ENCODE results near the gene TBC1D4. TPM values are rescaled to one million over a fixed set of nuclear protein-coding genes. Genes with fewer than 3 reads are reported as not detected.
"Not testable (repeated sequence)": the region's sequence is repeated elsewhere in the genome, so short reads cannot be mapped to it uniquely, and the experiment has no call there.

Gene TBC1D4
- total RNA-seq, 4 donors from 2014 or later: 38.5 to 53.0 (median 44.1) TPM

DNA sequence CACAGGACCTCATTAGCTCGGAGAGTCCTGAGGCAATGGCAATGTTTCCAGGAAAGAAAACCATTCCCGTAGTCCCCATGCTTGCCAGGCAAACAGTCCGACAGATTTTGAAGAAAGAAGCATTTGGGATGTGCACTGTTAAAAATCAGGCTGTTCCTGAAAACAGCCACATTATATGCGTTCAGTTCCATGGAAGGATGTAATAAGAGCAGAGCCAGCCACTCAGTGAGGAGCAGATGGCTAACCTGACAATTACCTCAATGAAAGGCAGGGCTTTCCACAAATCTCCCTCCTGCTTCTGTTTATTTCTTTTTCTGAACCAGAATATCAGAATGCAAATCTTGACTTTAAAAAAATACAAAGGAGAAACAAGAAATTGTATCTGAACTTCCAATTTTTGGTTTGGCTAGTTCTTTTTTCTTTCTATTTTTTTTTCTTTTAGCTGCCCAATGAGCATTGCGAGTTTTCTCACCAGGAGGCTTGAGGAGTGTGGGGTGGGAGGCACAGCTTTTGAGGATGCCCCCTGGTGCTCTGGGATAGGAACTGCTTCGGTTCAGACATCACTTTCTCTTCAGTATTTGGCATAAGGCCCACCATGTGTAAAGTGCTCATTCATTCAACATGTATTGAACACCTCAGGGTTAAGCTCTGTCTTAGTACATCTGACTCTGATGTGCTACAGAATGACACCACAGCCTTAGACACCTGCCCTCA is 124.2 kb downstream of the TBC1D4 start:
- TF ChIP-seq, protein P1, sequence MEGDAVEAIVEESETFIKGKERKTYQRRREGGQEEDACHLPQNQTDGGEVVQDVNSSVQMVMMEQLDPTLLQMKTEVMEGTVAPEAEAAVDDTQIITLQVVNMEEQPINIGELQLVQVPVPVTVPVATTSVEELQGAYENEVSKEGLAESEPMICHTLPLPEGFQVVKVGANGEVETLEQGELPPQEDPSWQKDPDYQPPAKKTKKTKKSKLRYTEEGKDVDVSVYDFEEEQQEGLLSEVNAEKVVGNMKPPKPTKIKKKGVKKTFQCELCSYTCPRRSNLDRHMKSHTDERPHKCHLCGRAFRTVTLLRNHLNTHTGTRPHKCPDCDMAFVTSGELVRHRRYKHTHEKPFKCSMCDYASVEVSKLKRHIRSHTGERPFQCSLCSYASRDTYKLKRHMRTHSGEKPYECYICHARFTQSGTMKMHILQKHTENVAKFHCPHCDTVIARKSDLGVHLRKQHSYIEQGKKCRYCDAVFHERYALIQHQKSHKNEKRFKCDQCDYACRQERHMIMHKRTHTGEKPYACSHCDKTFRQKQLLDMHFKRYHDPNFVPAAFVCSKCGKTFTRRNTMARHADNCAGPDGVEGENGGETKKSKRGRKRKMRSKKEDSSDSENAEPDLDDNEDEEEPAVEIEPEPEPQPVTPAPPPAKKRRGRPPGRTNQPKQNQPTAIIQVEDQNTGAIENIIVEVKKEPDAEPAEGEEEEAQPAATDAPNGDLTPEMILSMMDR (IDR thresholded peaks at IDR 0.05): no peak
- TF ChIP-seq POLR2A (IDR thresholded peaks at IDR 0.05): no peak
- H3K4me3 ChIP-seq (ENCODE audit: low read depth, poor library complexity, severe bottlenecking): no peak overlapping the region
- intact Hi-C loops (cut with DNase I; ENCODE audit: low total_unique reads): no loop called here
- 80% methylated on average over 6 of the region's 6 CpGs for WGBS, 2 donors
- DNase-seq (ENCODE audit: low spot score in 2 of 2): no peak

- intact Hi-C loops (cut with DNase I; ENCODE audit: low total_unique reads): no loop called here
- no peak for DNase-seq (ENCODE audit: low spot score in 2 of 2)
- WGBS, 2 donors: 87 to 91% methylated on average over 3 of the region's 3 CpGs
- H3K4me3 ChIP-seq (ENCODE audit: low read depth, poor library complexity, severe bottlenecking): no peak overlapping the region
- TF ChIP-seq POLR2A (IDR thresholded peaks at IDR 0.05): no peak
Observed at GRCh38 chr13:75356421-75356820, 125.5 kb downstream of the TBC1D4 start.

DNA sequence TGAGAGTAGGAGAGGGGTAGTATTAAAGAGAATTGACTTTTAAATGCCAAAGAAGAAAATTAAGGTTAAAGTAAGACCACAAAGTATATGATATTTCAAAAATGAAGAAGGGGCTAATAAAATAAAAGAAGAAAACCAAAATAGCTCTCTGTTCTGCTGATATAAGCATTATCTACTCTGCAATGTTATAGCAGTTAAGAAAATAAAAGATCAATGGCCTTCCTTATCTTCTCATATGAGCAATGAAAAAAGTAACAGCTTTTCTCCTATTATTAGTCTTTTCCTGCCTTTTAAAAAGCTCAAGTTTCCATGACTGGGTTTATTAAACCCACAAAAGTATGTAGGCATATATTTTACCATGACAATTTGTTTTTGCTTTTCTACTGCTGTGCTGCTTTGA is 126.4 kb downstream of the TBC1D4 start:
- no peak for TF ChIP-seq POLR2A (IDR thresholded peaks at IDR 0.05)
- TF ChIP-seq, protein P1 (IDR thresholded peaks at IDR 0.05): no peak
- DNase-seq (ENCODE audit: low spot score in 2 of 2): no peak
- H3K4me3 ChIP-seq (ENCODE audit: low read depth, poor library complexity, severe bottlenecking): no peak overlapping the region
- intact Hi-C loops (cut with DNase I; ENCODE audit: low total_unique reads): no loop called here

GRCh38 chr13:75353781-75354193 is 128.2 kb downstream of the TBC1D4 start:
- no peak for DNase-seq (ENCODE audit: low spot score in 2 of 2)
- no peak for TF ChIP-seq POLR2A (IDR thresholded peaks at IDR 0.05)
- TF ChIP-seq, protein P1 (IDR thresholded peaks at IDR 0.05): no peak
- intact Hi-C loops (cut with DNase I; ENCODE audit: low total_unique reads): no loop called here
- H3K4me3 ChIP-seq (ENCODE audit: low read depth, poor library complexity, severe bottlenecking): no peak overlapping the region
- 86 to 88% methylated on average over 6 of the region's 6 CpGs for WGBS, 2 donors

GRCh38 chr13:75352641-75353327 is 129.2 kb downstream of the TBC1D4 start:
- DNase-seq (ENCODE audit: low spot score in 2 of 2): no peak
- no peak overlapping the region for H3K4me3 ChIP-seq (ENCODE audit: low read depth, poor library complexity, severe bottlenecking)
- no peak for TF ChIP-seq POLR2A (IDR thresholded peaks at IDR 0.05)
- TF ChIP-seq, protein P1 (IDR thresholded peaks at IDR 0.05): no peak
- intact Hi-C loops (cut with DNase I; ENCODE audit: low total_unique reads): no loop called here
- 83 to 85% methylated on average over 3 of the region's 3 CpGs for WGBS, 2 donors

- DNase-seq (ENCODE audit: low spot score in 2 of 2); H3K4me3 ChIP-seq (ENCODE audit: low read depth, poor library complexity, severe bottlenecking); intact Hi-C loops (cut with DNase I; ENCODE audit: low total_unique reads): not testable (repeated sequence)
- 94 to 98% methylated on average over 3 of the region's 3 CpGs for WGBS, 2 donors
Observed at GRCh38 chr13:75351538-75351937, 130.4 kb downstream of the TBC1D4 start.
